Spinal cord (tissue), 10 donors: ENCODE results near the gene TMEM151A. TPM values are rescaled to one million over a fixed set of nuclear protein-coding genes. Genes with fewer than 3 reads are reported as not detected.

Experiments used
- DNase-seq, 6 donors: peaks; one replicate each; pipeline versions ENCODE4 v3.0.0 to v3.0.0-alpha.2; 2013 to 2015; ENCODE audit warnings: low spot score in 6 of 6, low read depth in 4 of 6
- H3K27ac ChIP-seq: one replicate; pipeline ENCODE4 v1.5.1; 2013; ENCODE audit warnings: low read depth, low read length, control low read depth
- H3K27me3 ChIP-seq: one replicate; pipeline ENCODE4 v1.6.1; 2013; ENCODE audit warnings: low read length; ENCODE audit not compliant: control insufficient read depth, insufficient read depth
- H3K36me3 ChIP-seq: one replicate; pipeline ENCODE4 v1.6.1; 2013; ENCODE audit warnings: low read length; ENCODE audit not compliant: control insufficient read depth, insufficient read depth
- H3K4me1 ChIP-seq: one replicate; pipeline ENCODE4 v1.6.1; 2013; ENCODE audit warnings: low read length; ENCODE audit not compliant: control insufficient read depth, insufficient read depth
- H3K4me3 ChIP-seq: one replicate; pipeline ENCODE4 v1.5.1; 2013; ENCODE audit warnings: low read depth, low read length, control low read depth
- H3K9me3 ChIP-seq: one replicate; pipeline ENCODE4 v1.6.1; 2013; ENCODE audit warnings: low read length; ENCODE audit not compliant: control insufficient read depth, insufficient read depth
- WGBS: methylation state at CpG from one replicate; pipeline ENCODE4 v1.1.5; 2013; ENCODE audit warnings: missing lambda C conversion rate; ENCODE audit not compliant: insufficient coverage; 5-methylcytosine and 5-hydroxymethylcytosine counted together
- polyA plus RNA-seq, 2 donors: library from polyadenylated mRNA; unstranded; fragments of 120-200 nt; gene quantifications; one replicate each; pipeline ENCODE4 v1.2.1, GENCODE V29; 2013; ENCODE audit not compliant: insufficient read length in 2 of 2
- total RNA-seq, 2 donors: library from RNA; depleted of rRNA in 1 of 2; stranded (reverse); fragments of 120-200 nt in 1 of 2; fragments of >200 nt in 1 of 2; gene quantifications; one replicate each; pipeline versions ENCODE4 v1.2.3 to v1.2.4, GENCODE V29; 2013 to 2014
- donor health status: healthy.

Gene TMEM151A
- total and polyA plus RNA-seq, 4 donors: 8.0 to 52.0 (median 34.6) TPM

- under 1% methylated on average over 48 of the region's 52 CpGs for whole genome bisulfite sequencing
- Histone ChIP-seq H3K36me3 (peaks cover 4% of the 10 kb centered on the region), H3K27ac (peak overlapping the region; percentile 97), H3K27me3 (no peaks in the 10 kb centered on the region), H3K9me3 (no peaks in the 10 kb centered on the region), H3K4me3 (peak overlapping the region; percentile 75), H3K4me1 (peaks cover 44% of the 10 kb centered on the region)
- DNase-seq: peak; percentile 82 to 98 (median 88)
Observed at GRCh38 chr11:66312549-66313320, 21.0 kb downstream of the TMEM151A start.

DNA sequence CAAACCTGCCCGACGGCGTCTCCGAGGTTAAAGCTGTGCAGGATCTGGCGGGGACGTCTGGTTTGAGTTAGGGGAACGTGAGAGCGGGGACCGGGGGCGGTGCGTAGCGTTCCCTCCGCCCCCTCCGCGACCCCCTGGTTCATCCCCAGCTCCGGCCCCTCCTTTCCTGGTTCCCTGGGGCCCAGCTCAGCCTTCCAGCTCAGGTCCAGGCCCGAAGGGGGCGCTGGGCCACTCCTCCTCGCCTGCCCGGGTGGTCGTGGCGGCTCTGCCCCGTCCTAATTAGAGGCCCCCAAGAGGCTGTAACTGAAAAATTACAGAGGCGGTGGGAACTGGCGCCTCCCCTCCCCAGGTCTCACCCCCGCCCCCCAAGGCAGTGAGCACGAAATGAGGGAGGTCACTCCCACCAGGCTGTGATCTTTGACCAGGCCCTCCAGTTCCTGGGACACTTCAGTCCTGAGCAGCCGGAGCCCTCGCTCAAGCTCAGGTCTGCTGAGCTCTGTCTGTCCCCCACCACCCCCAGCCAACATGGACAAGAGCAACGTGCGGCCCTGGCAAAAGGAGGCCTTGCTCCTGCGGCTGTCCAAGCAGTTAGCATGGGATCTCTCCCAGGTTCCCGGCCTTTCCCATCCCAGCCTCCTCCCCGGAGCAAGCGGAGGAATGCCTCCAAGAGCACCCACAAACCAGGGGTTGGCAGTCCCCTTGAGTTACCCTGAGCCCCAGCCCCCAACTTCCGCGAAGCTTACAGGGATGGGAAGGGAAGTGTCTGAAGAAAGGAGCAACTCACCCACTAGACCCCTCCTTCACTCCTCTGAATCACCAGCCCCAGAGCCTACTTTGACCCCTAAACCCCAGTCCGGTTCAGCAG lies 21.9 kb downstream of the TMEM151A start:
- Histone ChIP-seq H3K4me3 (peak overlapping the region; percentile 45), H3K9me3 (no peaks in the 10 kb centered on the region), H3K36me3 (peaks cover 4% of the 10 kb centered on the region), H3K27ac (peak overlapping the region; percentile 97), H3K27me3 (no peaks in the 10 kb centered on the region), H3K4me1 (peaks cover 53% of the 10 kb centered on the region)
- no peak for DNase-seq
- WGBS: 8% methylated on average over 30 of the region's 38 CpGs

GRCh38 chr11:66314186-66314501 lies 22.4 kb downstream of the TMEM151A start:
- H3K4me3 ChIP-seq: peak overlapping the region; percentile 45
- WGBS: no CpG with 5 or more reads among the region's 1 CpG
- no peaks in the 10 kb centered on the region for H3K9me3 ChIP-seq
- DNase-seq: no peak
- H3K4me1 ChIP-seq: peaks cover 57% of the 10 kb centered on the region
- H3K36me3 ChIP-seq: peaks cover 4% of the 10 kb centered on the region
- H3K27ac ChIP-seq: peak overlapping the region; percentile 97
- H3K27me3 ChIP-seq: no peaks in the 10 kb centered on the region

GRCh38 chr11:66314561-66315497 lies 23.1 kb downstream of the TMEM151A start:
- peak overlapping the region; percentile 45 for H3K4me3 ChIP-seq
- no peaks in the 10 kb centered on the region for H3K27me3 ChIP-seq
- WGBS: 92% methylated on average over 17 of the region's 17 CpGs
- DNase-seq: no peak
- H3K36me3 ChIP-seq: peaks cover 4% of the 10 kb centered on the region
- peak overlapping the region; percentile 97 for H3K27ac ChIP-seq
- H3K4me1 ChIP-seq: peaks cover 57% of the 10 kb centered on the region
- H3K9me3 ChIP-seq: no peaks in the 10 kb centered on the region

- H3K9me3 ChIP-seq: no peaks in the 10 kb centered on the region
- peaks cover 57% of the 10 kb centered on the region for H3K4me1 ChIP-seq
- DNase-seq: no peak
- peaks cover 4% of the 10 kb centered on the region for H3K36me3 ChIP-seq
- H3K27ac ChIP-seq: peak overlapping the region; percentile 97
- 85% methylated on average over 14 of the region's 14 CpGs for WGBS
- no peaks in the 10 kb centered on the region for H3K27me3 ChIP-seq
- H3K4me3 ChIP-seq: peak overlapping the region; percentile 45
Observed at GRCh38 chr11:66315498-66315885, 23.8 kb downstream of the TMEM151A start.

- Histone ChIP-seq H3K4me3 (peak overlapping the region; percentile 45), H3K9me3 (no peaks in the 10 kb centered on the region), H3K36me3 (peaks cover 4% of the 10 kb centered on the region), H3K27me3 (no peaks in the 10 kb centered on the region), H3K27ac (peak overlapping the region; percentile 36), H3K4me1 (peaks cover 57% of the 10 kb centered on the region)
- WGBS: 63% methylated on average over 52 of the region's 52 CpGs
- DNase-seq: no peak
Observed at GRCh38 chr11:66315921-66316811, 24.5 kb downstream of the TMEM151A start.

DNA sequence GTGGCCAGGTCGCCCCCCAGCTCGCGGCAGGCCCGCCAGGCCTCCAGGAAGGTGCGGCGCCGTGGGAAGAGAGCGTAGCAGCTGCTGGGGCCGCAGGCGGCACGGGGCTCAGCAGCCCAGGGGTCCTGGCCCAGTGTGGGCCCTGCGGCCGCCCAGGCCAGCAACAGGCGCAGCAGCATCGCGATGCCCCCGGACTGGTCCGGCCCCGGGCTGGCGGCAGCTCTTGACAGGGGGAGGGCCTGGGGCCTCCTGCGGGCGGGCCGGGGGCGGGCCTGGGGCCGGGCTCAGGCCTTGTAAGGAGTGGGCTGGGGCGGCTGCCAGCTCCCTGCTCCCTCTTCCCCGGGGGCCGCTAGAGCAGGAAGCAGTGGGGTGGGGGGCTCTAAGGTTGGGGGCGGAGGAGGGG lies 25.2 kb downstream of the TMEM151A start, which contains the start of gene CD248:
Gene CD248 (minus strand): TSS at position 196 of the 403 bp plus-strand sequence. CDS start 17 bp downstream, at position 179.
- peak within 1 kb of the TSS; percentile 45 for H3K4me3 ChIP-seq
- peaks cover 4% of the 10 kb centered on the region for H3K36me3 ChIP-seq
- WGBS: 20% methylated on average over 18 of the region's 29 CpGs
- peak in 2 of 6 donors; percentile 56 to 82 for DNase-seq
- peaks cover 53% of the 10 kb centered on the region for H3K4me1 ChIP-seq
- H3K9me3 ChIP-seq: no peaks in the 10 kb centered on the region
- H3K27ac ChIP-seq: peak within 1 kb of the TSS; percentile 88
- H3K27me3 ChIP-seq: no peaks in the 10 kb centered on the region

- H3K36me3 ChIP-seq: peaks cover 4% of the 10 kb centered on the region
- 18% methylated on average over 12 of the region's 14 CpGs for WGBS
- H3K4me3 ChIP-seq: no peak overlapping the region
- H3K27me3 ChIP-seq: no peaks in the 10 kb centered on the region
- H3K4me1 ChIP-seq: peaks cover 48% of the 10 kb centered on the region
- no peaks in the 10 kb centered on the region for H3K9me3 ChIP-seq
- peak overlapping the region; percentile 88 for H3K27ac ChIP-seq
- DNase-seq: peak in 2 of 6 donors; percentile 38 to 52
Observed at GRCh38 chr11:66317322-66317722, 25.6 kb downstream of the TMEM151A start.
